ENCODE data around the gene DYNLRB1. TPM values are rescaled to one million over a fixed set of nuclear protein-coding genes. Genes with fewer than 3 reads are reported as not detected.

The DYNLRB1 gene
- total RNA-seq, 1 donor from 2014 or later: 96.8 TPM

DNA sequence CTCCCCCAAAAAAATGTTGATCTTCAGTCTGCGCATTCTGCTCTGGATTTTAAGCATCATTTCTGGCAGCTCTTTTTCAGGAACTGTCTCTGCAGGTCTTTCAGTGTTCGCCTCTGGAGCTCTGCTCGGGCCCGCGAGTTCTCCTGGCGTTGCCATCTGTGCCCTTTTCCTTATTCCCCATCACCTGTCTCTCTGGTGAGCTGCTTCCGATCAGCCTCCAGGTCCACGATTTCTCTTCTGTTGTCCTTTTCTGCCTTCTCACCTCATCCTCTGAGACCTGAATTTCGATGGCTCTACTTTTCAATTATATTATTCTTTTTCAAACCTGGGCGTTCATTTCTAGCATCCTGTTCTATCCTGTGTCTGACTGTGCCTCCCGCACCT is 41.7 kb downstream of the DYNLRB1 start:
- Mint-ChIP-seq H3K9me3 (ENCODE audit: unreplicated experiment) (no peaks in the 10 kb centered on the region), H3K27ac (ENCODE audit: unreplicated experiment) (peak overlapping the region; percentile 17), H3K4me3 (ENCODE audit: unreplicated experiment) (peak overlapping the region; percentile 86), H3K27me3 (ENCODE audit: unreplicated experiment) (peaks cover 10% of the 10 kb centered on the region), H3K4me1 (ENCODE audit: unreplicated experiment) (peaks cover 5% of the 10 kb centered on the region), H3K36me3 (ENCODE audit: low read depth, unreplicated experiment) (peaks cover 5% of the 10 kb centered on the region)
- no peak for DNase-seq (ENCODE audit: low spot score)
- TF ChIP-seq, protein P1, sequence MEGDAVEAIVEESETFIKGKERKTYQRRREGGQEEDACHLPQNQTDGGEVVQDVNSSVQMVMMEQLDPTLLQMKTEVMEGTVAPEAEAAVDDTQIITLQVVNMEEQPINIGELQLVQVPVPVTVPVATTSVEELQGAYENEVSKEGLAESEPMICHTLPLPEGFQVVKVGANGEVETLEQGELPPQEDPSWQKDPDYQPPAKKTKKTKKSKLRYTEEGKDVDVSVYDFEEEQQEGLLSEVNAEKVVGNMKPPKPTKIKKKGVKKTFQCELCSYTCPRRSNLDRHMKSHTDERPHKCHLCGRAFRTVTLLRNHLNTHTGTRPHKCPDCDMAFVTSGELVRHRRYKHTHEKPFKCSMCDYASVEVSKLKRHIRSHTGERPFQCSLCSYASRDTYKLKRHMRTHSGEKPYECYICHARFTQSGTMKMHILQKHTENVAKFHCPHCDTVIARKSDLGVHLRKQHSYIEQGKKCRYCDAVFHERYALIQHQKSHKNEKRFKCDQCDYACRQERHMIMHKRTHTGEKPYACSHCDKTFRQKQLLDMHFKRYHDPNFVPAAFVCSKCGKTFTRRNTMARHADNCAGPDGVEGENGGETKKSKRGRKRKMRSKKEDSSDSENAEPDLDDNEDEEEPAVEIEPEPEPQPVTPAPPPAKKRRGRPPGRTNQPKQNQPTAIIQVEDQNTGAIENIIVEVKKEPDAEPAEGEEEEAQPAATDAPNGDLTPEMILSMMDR (IDR thresholded peaks at IDR 0.05; ENCODE audit: unreplicated experiment): no peak

- TF ChIP-seq, protein P1 (IDR thresholded peaks at IDR 0.05; ENCODE audit: unreplicated experiment): no peak
- Mint-ChIP-seq H3K36me3 (ENCODE audit: low read depth, unreplicated experiment) (peaks cover 5% of the 10 kb centered on the region), H3K27me3 (ENCODE audit: unreplicated experiment) (peaks cover 10% of the 10 kb centered on the region), H3K9me3 (ENCODE audit: unreplicated experiment) (no peaks in the 10 kb centered on the region), H3K4me3 (ENCODE audit: unreplicated experiment) (peak within 1 kb of the TSS; percentile 86), H3K4me1 (ENCODE audit: unreplicated experiment) (peaks cover 5% of the 10 kb centered on the region), H3K27ac (ENCODE audit: unreplicated experiment) (peak within 1 kb of the TSS; percentile 17)
- DNase-seq (ENCODE audit: low spot score): peak; percentile 92
These were observed 42.3 kb downstream of the DYNLRB1 start, which contains the start of gene MAP1LC3A for GRCh38 chr20:34558320-34559218. TSS of gene MAP1LC3A (plus strand) at chr20:34558718. CDS start at chr20:34558869, 151 bp downstream.

- H3K9me3 Mint-ChIP-seq (ENCODE audit: unreplicated experiment): no peaks in the 10 kb centered on the region
- no peak overlapping the region for H3K27ac Mint-ChIP-seq (ENCODE audit: unreplicated experiment)
- no peak for DNase-seq (ENCODE audit: low spot score)
- H3K36me3 Mint-ChIP-seq (ENCODE audit: low read depth, unreplicated experiment): peaks cover 7% of the 10 kb centered on the region
- H3K4me3 Mint-ChIP-seq (ENCODE audit: unreplicated experiment): peak overlapping the region; percentile 71
- TF ChIP-seq, protein P1 (IDR thresholded peaks at IDR 0.05; ENCODE audit: unreplicated experiment): no peak
- peaks cover 10% of the 10 kb centered on the region for H3K27me3 Mint-ChIP-seq (ENCODE audit: unreplicated experiment)
- H3K4me1 Mint-ChIP-seq (ENCODE audit: unreplicated experiment): peaks cover 5% of the 10 kb centered on the region
These were observed 43.3 kb downstream of the DYNLRB1 start for GRCh38 chr20:34559311-34560140.

DNA sequence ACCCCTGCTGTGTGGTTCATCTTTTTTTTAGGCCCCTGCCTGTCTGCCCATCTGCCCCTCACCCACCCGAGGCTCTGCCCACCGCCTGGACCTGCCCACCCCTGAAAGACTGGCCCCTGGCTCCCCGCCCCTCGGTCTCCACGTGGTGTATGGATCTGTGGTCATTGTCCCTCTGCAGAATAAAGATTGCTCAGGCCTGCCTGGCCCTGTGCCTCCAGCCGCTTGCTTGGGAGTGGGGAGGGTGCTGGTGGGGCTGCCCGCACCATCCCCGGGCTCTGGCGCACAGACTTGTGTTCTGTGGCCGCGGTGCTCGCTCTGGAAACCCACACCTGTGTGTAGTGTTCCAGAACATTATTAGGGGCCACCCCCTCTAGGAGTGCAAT is 43.9 kb downstream of the DYNLRB1 start:
- Mint-ChIP-seq H3K27ac (ENCODE audit: unreplicated experiment) (no peak overlapping the region), H3K4me1 (ENCODE audit: unreplicated experiment) (peaks cover 5% of the 10 kb centered on the region), H3K9me3 (ENCODE audit: unreplicated experiment) (no peaks in the 10 kb centered on the region), H3K27me3 (ENCODE audit: unreplicated experiment) (peaks cover 10% of the 10 kb centered on the region), H3K36me3 (ENCODE audit: low read depth, unreplicated experiment) (peaks cover 8% of the 10 kb centered on the region), H3K4me3 (ENCODE audit: unreplicated experiment) (no peak overlapping the region)
- no peak for DNase-seq (ENCODE audit: low spot score)
- TF ChIP-seq, protein P1 (IDR thresholded peaks at IDR 0.05; ENCODE audit: unreplicated experiment): no peak

Measured in endothelial cell (in vitro differentiated cells).